Prostate gland (tissue), 2 donors: ENCODE results near the gene RPS18. TPM values are rescaled to one million over a fixed set of nuclear protein-coding genes. Genes with fewer than 3 reads are reported as not detected.

Experiments used
- DNase-seq: peaks from one replicate; pipeline ENCODE4 v3.0.0-alpha.2; 2019; ENCODE audit warnings: low spot score
- H3K27ac ChIP-seq, 2 donors: fragments of 200-600 bp; sonication (generic); 2 replicates each; pipeline ENCODE4 v1.5.1; 2017 to 2019
- H3K27me3 ChIP-seq: fragments of 200-600 bp; sonication (generic); replicated peaks from 2 replicates; pipeline ENCODE4 v1.5.1; 2019; ENCODE audit not compliant: insufficient read depth
- H3K36me3 ChIP-seq, 2 donors: fragments of 200-600 bp; sonication (generic); 1 replicate in 1 of 2; 2 replicates in 1 of 2; pipeline versions ENCODE4 v1.5.1 to v1.8.1; 2017 to 2019
- H3K4me1 ChIP-seq: fragments of 200-600 bp; sonication (generic); replicated peaks from 2 replicates; pipeline ENCODE4 v1.5.1; 2019
- H3K4me3 ChIP-seq, 2 donors: fragments of 200-600 bp; sonication (generic); 2 replicates each; pipeline ENCODE4 v1.5.1; 2017 to 2019
- H3K9me3 ChIP-seq: fragments of 200-600 bp; sonication (generic); 2 replicates; pipeline ENCODE4 v1.5.1; 2017
- POLR2A ChIP-seq: fragments of 450-650 bp; IDR thresholded peaks from one replicate; pipeline ENCODE4 v1.6.1; 2016; ENCODE audit warnings: antibody characterized with exemption, mild to moderate bottlenecking
- POLR2AphosphoS5 ChIP-seq: sonication (generic); formaldehyde crosslinking; IDR thresholded peaks from one replicate; pipeline ENCODE4 v1.6.1; 2017; ENCODE audit warnings: antibody characterized with exemption
- WGBS: methylation state at CpG from one replicate; pipeline ENCODE4 v1.1.5; 2018; 5-methylcytosine and 5-hydroxymethylcytosine counted together
- intact Hi-C: fragments of 100-400 bp; cut with DNase I; formaldehyde crosslinking; loops from one replicate; pipeline ENCODE4 v1.14.2; 2022
- total RNA-seq, 2 donors: library from RNA; depleted of rRNA; stranded (reverse); fragments of >200 nt; gene quantifications; one replicate each; pipeline ENCODE4 v1.1.0, GENCODE V29; 2016
- TF ChIP-seq, protein P1 (sequence below), 4 experiments: fragments of 200-600 bp in 2 of 4; fragments of 450-650 bp in 2 of 4; sonication (generic) in 2 of 4; IDR thresholded peaks; 1 replicate in 3 of 4; 2 replicates in 1 of 4; pipeline ENCODE4 v1.5.1; 2016 to 2019; ENCODE audit warnings: antibody characterized with exemption in 4 of 4, mild to moderate bottlenecking in 2 of 4, moderate library complexity in 2 of 4

RPS18 gene
- total RNA-seq, 2 donors from 2014 or later: 1,990 to 4,594 TPM

DNA sequence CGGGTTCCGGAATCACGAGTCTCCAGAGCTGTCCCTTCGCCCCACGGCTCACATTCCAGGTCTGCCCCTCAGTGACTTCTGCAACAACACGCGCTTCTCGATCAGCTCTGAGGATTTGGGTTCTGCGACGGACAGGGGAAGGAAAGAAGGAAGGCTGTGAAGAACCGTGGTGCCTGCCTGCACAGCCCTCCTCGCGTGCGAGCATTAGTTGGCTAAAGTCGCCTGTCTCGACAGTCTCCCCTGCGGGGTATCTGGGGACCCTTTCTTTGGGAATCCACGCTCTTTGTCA is 23.3 kb upstream of the RPS18 start:
- no peaks in the 10 kb centered on the region for H3K9me3 ChIP-seq
- no peaks in the 10 kb centered on the region for H3K4me1 ChIP-seq
- intact Hi-C loops: loop anchor here (1.0 to 10.0 kb wide), 4 partner anchors 48 to 234 kb away; partner anchors contain the start of genes RXRB and SLC39A7
- H3K36me3 ChIP-seq: no peaks in the 10 kb centered on the region
- no peak for DNase-seq
- peak overlapping the region; percentile 41 to 44 for H3K4me3 ChIP-seq
- TF ChIP-seq, protein P1, sequence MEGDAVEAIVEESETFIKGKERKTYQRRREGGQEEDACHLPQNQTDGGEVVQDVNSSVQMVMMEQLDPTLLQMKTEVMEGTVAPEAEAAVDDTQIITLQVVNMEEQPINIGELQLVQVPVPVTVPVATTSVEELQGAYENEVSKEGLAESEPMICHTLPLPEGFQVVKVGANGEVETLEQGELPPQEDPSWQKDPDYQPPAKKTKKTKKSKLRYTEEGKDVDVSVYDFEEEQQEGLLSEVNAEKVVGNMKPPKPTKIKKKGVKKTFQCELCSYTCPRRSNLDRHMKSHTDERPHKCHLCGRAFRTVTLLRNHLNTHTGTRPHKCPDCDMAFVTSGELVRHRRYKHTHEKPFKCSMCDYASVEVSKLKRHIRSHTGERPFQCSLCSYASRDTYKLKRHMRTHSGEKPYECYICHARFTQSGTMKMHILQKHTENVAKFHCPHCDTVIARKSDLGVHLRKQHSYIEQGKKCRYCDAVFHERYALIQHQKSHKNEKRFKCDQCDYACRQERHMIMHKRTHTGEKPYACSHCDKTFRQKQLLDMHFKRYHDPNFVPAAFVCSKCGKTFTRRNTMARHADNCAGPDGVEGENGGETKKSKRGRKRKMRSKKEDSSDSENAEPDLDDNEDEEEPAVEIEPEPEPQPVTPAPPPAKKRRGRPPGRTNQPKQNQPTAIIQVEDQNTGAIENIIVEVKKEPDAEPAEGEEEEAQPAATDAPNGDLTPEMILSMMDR (IDR thresholded peaks at IDR 0.05): no peak
- 0% methylated on average over 18 of the region's 18 CpGs for WGBS
- H3K27ac ChIP-seq: peak overlapping the region; percentile 88 to 91
- no peaks in the 10 kb centered on the region for H3K27me3 ChIP-seq

DNA sequence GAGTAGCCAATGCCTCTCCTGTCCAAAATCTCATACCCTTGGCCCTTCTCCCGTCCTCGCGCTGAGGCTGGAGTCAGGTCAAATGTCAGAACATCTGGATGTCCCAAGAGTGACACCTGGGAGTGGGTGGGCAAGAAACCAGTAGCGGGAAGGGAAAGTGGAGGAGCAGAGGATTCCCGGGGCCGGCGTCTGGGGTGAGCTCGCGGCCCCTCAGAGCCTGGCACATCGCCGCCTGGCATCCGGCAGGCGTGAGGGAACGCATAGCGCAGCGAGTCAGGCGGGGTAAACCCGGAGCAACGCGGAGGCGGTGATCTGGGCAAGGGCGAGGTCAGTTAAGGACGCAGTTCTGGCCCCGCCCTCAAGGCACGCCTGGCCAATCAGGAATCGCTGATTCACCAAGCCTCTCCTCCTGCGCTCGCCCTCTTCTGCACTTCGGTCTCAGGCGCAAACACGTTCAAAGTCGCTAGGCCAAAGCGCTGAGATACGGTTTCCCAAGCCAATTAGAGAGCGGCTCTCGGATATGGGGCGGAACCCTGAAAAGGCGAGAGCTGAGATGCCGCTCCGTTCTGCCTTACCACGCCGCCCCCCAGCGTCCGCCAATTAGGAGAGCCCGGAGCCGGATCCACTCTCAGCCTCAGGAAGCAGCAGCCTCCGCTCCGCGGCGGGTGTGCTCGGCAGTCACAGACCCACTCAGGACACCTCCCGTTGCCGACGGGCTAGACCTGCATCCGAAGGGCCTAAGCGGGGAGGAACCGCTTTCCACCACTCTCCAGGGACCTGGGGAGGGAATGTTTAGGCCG is 22.7 kb upstream of the RPS18 start:
- peak overlapping the region; percentile 88 to 91 for H3K27ac ChIP-seq
- WGBS: 1% methylated on average over 39 of the region's 58 CpGs
- peak; percentile 78 for TF ChIP-seq POLR2A
- TF ChIP-seq, protein P1 (IDR thresholded peaks at IDR 0.05): peak in 2 of 4 experiments; percentile 31 to 56
- TF ChIP-seq POLR2AphosphoS5: peak; percentile 98
- DNase-seq: peak; percentile 98
- no peaks in the 10 kb centered on the region for H3K4me1 ChIP-seq
- peak overlapping the region; percentile 41 to 44 for H3K4me3 ChIP-seq
- intact Hi-C loops: loop anchor here (1.0 to 10.0 kb wide), 4 partner anchors 48 to 234 kb away; partner anchors contain the start of genes RXRB and SLC39A7
- H3K27me3 ChIP-seq: no peaks in the 10 kb centered on the region
- H3K36me3 ChIP-seq: no peaks in the 10 kb centered on the region
- no peaks in the 10 kb centered on the region for H3K9me3 ChIP-seq

DNA sequence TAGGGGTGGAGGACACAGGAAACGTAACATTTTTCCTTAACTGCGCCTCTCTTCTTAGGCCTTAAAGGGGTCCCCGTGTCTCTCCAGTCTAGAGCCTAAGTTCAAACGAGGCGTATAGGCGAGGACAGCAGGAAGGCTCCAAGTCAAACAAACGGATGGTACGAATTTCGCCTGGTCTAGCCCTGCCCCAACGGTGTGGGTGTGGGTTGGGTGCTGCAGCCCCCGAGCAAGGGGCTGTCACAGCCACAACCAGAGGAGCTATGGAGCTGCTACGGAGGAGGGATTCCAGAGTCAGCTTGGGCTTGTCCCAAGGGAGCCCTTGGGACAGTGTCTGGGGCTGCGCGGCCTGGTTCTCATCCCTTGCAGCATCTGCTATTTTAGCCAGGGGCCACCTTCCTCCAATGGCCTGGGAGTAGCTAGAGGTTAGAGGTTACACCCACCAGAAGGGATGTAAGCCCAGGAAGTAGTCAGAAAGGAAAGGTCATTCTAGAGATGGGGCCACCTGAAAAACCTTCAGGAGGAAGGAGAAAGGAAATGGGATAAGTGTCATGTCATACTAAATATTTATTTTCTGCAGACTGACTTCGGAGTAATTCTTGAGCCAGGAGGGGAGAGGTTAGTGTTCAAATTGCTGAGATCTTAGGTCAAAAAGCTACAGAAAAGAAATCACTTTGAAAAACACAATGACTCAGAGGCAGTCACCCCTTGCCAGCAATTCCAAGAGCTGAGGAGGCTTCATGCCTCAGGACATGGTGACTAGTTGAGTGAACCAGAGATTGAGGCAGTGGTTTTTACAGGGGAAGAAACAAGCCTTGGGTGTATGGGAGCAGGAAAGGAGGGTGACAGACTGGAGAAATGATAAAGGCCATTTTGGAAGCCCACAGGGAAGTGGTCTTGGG is 21.9 kb upstream of the RPS18 start:
- intact Hi-C loops: loop anchor here (2.0 to 10.0 kb wide), 3 partner anchors 49 to 235 kb away; partner anchors contain the start of genes RXRB and SLC39A7
- DNase-seq: no peak
- TF ChIP-seq POLR2AphosphoS5: no peak
- no peaks in the 10 kb centered on the region for H3K9me3 ChIP-seq
- H3K4me1 ChIP-seq: no peaks in the 10 kb centered on the region
- no peaks in the 10 kb centered on the region for H3K36me3 ChIP-seq
- peak overlapping the region; percentile 41 to 44 for H3K4me3 ChIP-seq
- peak overlapping the region; percentile 88 to 91 for H3K27ac ChIP-seq
- WGBS: 10% methylated on average over 15 of the region's 15 CpGs
- no peaks in the 10 kb centered on the region for H3K27me3 ChIP-seq

DNA sequence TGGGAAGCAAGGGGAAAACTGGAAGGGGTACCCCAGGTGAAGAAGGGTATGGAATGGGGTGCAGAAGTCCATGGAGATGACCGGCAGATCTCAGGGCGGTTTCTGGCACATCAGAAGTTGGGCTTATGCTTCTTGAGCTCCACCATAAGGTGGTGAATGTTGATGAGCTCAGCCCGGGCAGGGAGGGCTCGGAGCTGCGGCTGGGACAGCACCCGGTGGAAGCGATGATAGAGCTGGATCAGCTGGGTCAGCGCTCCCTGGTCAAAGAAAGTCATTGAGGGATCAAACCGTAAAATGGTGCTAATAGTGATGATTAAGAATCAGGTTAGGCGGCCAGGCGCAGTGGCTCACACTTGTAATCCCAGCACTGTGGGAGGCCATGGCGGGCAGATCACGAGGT is 21.1 kb upstream of the RPS18 start:
- TF ChIP-seq, protein P1 (IDR thresholded peaks at IDR 0.05): no peak
- TF ChIP-seq POLR2AphosphoS5: no peak
- intact Hi-C loops: no loop called here
- H3K9me3 ChIP-seq: no peaks in the 10 kb centered on the region
- no peak overlapping the region for H3K4me3 ChIP-seq
- no peaks in the 10 kb centered on the region for H3K27me3 ChIP-seq
- WGBS: 89% methylated on average over 13 of the region's 13 CpGs
- H3K36me3 ChIP-seq: no peaks in the 10 kb centered on the region
- no peaks in the 10 kb centered on the region for H3K4me1 ChIP-seq
- H3K27ac ChIP-seq: no peak overlapping the region
- DNase-seq: no peak

DNA sequence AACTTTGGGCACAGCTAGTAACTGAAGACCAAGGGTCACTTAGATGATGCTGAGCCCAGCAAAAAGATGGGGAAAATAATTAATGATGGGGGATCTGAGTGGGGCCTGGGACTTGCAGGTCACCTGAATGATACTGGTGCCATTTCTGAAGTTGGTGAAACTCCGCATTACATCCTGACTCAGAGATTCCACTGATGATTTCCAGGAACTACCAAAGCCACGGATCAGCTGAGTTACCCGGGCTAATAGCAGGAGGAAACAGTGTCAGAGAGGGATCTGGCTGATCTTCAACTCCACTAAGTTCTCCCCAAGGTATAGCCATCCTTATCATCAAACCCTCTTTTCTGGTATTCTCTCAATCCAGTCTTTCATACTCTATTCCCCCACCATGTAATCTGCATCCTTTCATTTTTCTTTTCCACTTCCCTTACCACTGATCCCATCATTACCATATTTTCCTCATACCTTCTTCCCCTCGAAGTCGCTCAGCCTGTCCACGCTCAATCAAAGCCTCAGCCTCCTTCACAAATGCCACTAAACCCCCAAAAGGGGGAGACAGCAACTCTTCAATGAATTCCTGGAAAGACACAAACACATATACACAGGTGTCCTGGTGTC is 20.4 kb upstream of the RPS18 start:
- H3K27me3 ChIP-seq: no peaks in the 10 kb centered on the region
- H3K4me1 ChIP-seq: no peaks in the 10 kb centered on the region
- TF ChIP-seq POLR2A: no peak
- TF ChIP-seq POLR2AphosphoS5: no peak
- TF ChIP-seq, protein P1 (IDR thresholded peaks at IDR 0.05): no peak
- no peak overlapping the region for H3K4me3 ChIP-seq
- intact Hi-C loops: no loop called here
- DNase-seq: no peak
- H3K9me3 ChIP-seq: no peaks in the 10 kb centered on the region
- no peak overlapping the region for H3K27ac ChIP-seq
- no peaks in the 10 kb centered on the region for H3K36me3 ChIP-seq
- 91% methylated on average over 6 of the region's 6 CpGs for WGBS
